GM18909 (cell line): Measurements from ENCODE around the gene MEF2B.

Source experiments
- ATAC-seq: cut with Tn5 transposase; IDR thresholded peaks from one replicate; pipeline ENCODE4 v1.9.1; 2021; ENCODE audit warnings: mild to moderate bottlenecking; ENCODE audit not compliant: unreplicated experiment, poor library complexity

The MEF2B gene

DNA sequence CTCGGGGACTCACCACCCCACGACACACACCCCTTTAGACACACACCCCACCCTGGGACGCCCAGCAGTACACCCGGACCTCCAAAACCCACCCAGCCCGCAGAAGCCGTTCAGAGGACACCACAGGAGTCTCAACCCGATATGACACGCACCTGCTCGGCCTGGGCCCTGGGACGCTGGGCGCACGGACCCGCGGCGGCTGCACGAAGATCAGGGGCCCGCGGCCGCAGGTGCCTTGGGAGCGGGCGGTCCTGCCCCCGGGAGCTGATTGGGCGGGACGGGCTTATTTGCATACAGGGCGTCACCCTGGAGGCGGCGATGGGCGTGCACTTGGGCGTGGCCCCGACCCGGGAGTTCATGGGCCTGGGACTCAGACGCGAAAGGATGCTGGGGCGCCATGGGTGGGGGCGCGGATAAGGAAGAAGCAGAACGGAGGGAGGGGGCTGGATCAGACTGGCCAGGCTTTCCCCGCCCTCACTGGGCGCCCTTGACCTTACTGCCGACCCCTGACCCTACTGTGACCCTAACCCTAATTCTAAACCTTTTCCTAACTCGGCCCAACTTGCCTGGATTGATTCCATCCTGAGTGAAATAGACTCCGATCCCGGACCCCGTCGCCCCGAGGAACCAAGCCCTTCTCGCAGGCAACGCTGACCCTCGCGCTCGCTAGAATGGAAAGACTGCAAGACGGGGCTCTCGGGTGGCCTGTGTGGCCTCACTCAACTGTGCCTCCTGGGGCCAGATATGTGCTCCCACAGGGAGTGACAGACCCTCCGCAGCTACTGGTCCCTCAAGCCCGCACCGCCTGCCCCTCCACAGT lies at the start of gene MEF2B:
Gene MEF2B (minus strand): TSS at position 211 of the 820 bp plus-strand sequence. CDS start 19,528 bp downstream, outside the sequence.
- ATAC-seq: peak; percentile 88

DNA sequence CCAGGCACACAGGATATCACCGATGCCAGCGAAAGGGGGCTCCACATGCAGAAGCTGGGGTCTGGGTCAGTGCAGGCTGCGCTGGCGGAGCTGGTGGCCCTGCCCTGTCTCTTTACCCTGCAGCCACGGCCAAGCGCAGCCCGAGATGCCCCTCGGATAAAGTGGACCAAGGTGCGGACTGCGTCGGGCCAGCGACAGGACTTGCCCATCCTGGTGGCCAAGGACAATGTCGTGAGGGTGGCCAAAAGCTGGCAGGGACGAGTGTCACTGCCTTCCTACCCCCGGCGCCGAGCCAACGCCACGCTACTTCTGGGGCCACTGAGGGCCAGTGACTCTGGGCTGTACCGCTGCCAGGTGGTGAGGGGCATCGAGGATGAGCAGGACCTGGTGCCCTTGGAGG lies 48.8 kb upstream of the MEF2B start:
- ATAC-seq: no peak

DNA sequence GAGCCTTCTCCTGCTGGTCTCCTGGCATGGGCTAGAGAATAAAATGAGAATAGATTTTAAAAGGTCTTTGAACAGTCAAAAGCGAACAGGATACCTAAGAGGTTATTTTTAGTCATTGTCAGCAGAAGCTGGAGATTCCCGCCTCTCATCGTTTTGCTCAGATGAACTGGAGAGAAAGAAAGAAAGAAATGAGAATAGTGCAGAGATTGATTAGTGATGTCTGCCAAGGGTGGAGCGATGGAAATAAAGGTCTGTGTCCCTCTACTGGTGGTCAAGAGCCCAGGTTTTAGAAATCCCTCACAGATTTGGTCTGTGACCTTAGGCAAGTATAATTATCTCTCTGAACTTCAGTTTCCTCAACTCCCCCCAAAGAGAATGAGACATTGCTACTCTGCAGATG lies 47.0 kb upstream of the MEF2B start:
- ATAC-seq: no peak

DNA sequence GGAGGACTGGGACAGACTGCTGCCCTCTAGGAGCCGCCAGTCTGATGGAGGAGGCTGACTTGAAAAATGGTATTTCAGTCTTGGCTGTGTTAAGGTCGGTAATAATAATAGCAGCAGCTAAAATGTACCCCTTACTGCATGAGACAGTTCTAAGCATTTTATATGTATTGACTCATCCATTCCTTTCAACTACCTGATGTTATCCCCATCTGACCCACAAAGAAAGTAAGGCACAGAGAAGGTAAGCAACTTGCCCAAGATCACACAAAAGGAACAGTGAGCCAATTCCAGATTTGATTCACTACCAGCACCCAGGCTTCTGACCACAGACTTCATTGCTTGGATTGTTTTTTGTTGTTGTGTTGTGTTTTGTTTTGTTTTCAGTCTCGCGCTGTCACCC lies 45.7 kb upstream of the MEF2B start:
- no peak for ATAC-seq

DNA sequence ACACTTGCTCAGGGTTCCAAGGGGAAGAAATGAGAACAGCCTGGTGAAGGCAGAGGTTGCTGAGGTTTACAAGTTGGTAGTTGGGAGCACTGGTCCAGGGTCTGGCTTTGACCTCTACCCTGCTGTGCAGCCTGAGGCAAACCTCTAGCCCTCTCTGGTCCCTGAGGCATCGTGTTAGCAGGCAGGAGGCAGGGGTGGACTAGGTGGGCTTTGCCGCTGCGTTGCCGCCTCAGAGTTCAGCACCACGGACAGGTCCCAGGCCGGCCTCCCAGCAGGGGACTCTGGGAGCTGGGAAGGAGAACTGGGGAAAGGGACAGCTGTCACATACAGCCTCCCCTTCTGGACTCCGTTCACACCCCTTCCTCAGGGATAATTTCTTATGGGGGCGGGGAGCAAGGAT lies 44.8 kb upstream of the MEF2B start:
- no peak for ATAC-seq

DNA sequence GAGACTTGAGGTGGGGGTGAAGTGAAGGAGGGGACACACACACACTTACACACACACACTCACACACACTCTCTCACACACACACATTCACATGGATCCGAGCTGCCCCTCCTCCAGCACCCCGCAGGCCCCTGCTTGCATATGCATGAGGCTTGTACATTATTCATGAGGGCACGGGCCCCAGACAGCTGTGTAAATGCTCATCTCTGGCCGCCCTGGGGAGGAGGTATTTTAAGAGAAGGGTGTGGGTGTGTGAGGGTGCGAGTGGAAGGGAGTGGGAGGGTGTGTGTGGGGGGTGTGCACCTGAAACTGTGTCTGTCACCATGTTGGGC lies 44.1 kb upstream of the MEF2B start:
- no peak for ATAC-seq

DNA sequence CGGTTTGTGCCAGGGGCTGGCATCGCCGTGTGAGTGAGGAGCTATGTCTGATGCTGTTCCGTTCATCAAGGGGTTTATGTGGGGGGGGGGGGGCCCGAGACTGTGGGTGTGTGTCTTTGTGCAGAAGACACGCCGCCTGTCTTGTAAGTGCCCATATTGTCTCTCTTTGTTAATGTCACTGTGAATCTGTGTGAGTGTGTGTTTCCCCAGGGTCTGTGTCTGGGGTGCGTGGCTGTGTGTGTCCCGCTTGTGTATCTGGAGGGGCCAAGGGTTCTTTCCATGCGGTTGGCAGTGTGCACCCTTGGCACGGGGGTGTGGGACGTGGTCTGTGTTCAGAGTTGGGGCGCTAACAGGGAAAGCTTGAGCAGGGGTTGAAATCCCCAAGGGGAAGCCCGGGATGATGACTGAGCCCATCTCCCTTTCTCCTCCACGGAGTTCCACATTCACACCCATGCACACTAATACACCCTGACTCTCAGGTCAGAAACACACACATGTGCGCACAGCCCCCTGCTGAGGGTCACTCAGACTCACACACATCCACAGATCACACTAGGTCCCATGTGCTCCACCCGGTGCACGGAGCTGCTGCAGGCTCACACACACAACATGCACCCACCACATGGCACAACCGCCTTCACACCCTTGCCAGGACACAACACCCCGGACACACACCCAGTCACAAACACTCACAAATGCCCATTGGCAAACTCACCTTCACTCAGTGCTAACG lies 43.5 kb upstream of the MEF2B start:
- ATAC-seq: no peak

DNA sequence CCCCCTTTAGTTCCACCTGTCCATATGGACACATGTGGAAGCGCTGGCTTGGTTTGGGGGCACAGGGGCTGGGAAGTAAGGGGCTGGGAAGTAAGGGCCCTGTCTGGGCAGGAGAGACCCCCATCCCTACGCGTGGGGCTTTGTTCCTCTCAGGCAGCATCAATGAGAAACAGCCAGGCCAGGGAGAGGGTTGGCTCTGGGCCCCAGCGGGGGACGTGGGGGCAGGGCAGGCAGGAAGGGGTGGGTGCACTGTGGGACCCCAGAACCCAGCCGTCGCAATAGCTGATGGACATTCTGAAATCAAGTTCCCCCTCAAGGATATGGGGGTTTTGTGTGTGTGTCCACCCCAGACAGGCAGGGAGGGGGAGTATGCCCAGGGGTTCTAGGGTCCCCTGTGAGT lies 42.9 kb upstream of the MEF2B start:
- ATAC-seq: no peak

DNA sequence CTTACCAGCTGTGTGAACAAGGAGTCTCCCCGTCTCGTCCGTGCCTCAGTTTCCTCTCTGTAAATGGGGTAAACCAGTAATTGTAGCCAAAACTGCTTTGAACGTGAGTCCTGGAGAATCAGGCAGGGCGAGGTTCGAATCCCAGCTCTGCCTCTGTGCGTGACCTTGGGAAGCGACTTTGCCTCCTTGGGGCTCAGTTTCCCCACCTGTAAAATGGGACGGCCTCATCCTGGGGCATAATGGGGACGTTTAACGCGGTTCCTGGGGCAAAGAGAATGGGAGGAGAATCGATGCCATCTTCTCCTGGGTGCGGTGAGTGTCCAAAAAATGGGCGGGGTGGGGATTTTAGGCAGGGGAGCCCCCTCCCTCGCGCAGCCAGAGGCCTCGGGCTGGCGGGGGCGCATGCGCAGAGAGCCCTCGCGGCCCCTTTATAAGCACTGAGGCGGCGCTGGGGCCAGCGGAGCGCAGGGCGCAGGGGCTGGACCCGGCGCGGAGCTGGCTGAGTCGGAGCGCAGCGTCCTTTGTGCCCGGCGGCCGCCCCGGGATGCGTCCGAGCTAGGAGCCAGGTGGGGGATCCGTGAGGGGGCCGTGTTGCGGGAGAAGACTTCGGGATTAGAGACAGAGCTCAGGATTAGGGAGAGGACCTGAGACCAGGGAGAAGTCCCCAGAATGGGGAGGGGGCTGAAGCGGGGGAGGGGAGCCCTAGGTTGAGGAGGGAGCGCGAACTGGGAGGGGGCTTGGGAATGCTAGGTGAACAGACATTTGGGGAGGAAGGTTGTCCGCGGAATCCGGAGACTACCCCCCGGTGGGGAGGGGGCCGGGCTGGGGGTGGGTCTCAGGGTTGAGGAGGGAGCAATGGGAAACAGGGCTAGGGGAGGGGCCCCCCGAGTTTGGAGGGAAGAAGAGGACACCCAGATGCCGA lies 41.7 kb upstream of the MEF2B start, which contains the start of gene NCAN:
Gene NCAN (plus strand): TSS at position 460 of the 922 bp plus-strand sequence. CDS start 4,996 bp downstream, outside the sequence.
- no peak for ATAC-seq

DNA sequence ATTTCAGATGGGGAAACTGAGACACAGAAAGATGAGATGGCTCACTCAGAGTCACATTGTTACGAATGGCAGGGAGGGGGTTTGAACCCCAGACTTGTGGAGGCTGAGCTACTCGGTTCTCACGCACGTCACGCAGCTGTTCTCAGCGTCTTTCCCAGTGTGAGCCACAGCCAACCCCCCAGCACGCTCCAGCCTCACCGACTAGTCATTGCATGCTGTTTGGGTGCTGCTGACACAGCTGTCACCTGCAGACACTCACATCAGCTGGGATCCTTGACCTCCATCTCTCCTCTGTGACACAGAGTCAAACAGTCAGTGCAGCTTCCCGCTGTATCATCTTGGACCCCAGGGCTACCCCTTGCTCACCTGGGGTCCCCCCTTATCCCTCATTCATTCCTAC lies 39.3 kb upstream of the MEF2B start:
- ATAC-seq: no peak

DNA sequence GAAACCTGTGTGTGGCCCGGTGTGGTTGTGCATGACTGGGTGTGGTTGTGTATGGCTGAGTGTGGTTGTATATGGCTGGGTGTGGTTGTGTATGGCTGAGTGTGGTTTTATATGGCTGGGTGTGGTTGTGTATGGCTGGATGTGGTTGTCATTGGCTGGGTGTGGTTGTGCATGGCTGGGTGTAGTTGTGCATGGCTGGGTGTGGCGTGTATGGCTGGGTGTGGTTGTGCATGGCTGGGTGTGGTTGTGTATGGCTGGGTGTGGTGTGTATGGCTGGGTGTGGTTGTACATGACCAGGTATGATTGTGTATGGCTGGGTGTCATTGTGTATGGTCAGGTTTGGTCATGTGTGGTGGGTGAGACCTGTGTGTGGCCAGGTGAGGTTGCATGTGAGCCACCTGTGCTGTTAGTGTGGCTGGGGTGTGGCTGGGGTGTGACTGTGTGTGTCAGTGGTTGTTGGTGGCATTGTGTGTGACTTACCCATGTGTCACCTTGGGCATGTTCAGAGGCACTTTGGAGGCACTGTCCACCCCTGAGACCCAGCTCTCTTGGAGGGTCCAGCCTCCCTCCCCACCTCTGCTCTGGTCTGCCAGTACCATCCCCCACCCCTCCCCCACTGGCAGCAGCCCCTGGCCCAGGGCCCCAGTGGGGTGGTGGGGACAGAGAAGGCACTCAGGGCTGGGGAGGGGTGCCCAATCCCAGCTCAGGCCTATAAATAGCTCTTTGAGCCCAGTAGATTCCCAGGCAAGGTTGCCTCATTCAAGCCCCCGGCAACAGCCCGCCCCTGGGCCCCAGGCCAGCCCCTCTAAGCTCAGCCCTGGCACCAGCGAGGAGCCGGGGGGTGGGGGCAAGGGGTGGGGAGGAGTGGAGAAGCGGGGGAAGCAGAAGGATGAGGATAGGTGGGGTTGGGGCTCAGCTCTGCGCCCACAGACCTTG lies 37.8 kb upstream of the MEF2B start:
- no peak for ATAC-seq

DNA sequence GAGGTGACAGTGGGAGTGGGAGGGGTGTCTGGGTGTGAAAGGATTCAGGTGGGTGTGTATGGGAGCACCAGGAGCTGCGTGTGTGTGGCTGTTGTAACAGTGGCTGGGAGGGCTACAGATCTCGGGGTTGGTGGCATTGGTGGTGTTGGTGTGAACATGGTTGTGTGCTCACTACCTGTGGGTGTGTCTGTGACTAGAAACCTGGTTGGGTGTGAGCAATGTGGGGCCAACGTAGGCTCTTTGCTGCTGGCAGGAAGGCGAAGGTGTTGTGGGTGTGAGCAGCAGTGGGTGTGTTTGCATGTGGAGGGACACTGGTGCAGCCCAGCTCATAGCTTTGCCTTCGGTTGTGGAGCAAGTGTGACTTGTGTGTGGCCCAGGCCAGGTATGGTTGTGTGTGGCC lies 36.9 kb upstream of the MEF2B start:
- ATAC-seq: no peak

DNA sequence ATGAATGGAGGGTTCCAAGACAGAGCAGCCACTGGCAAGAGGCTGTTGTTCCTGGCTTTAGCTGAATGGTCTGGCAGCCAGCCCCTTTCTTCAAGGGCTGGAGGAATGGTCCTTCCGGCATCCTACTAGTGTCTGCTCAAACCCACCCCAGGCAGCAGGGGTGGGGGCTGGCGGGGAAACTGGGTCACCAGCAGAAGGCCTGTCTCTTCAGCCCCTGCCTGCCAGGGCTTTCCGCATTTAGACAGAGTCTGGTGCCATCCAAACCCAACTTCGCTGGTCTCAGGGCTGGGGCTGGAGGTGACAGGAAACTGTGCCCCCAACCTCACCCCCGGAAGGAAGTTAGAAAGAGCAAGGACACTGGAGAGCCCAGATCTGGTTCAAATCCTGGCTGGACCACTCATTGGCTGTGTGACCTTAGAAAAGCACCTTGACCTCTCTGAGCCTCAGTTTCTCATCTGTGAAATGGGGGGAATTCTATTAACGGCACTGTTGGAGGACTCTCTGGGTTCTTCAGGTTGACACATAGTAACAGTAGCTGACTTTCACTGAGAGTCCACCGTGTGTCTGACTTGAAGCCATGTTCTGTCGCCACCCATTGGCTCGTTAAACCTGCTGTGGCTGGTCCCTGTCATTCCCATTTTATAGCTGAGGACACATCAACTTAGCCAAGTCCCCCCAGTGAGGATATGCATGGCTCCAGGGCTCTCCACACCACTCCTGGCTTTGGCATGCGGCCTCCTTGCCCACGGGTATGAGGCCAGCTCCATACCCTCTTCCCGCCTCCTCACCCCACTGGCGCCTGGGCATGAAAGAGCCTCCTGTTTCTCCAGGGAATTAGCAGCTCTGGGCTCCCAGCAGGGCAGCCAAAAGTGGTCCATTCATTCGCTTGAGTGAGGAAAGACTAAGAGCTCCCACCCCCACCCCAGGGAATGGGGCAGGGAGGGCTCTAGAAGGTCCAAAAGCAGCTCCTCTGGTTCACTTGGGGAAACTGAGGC lies 35.6 kb upstream of the MEF2B start:
- no peak for ATAC-seq

DNA sequence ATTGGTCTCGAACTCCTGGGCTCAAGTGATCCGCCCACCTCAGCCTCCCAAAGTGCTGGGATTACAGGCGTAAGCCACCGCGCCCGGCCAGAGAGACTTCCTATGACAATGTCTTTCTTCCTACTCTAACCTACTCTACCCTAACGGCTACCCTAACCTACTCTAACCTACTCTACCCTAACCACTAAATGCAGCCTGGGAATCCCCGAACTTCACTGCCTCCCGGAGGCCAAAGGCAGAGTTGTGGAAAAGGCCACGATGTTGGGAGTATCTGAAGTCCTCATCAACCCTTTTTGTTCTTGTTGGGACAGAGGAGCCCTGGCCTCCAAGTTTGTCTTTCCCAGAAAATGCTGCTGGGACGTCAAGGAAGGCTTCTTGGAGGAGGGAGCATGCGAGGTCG lies 34.1 kb upstream of the MEF2B start:
- no peak for ATAC-seq

DNA sequence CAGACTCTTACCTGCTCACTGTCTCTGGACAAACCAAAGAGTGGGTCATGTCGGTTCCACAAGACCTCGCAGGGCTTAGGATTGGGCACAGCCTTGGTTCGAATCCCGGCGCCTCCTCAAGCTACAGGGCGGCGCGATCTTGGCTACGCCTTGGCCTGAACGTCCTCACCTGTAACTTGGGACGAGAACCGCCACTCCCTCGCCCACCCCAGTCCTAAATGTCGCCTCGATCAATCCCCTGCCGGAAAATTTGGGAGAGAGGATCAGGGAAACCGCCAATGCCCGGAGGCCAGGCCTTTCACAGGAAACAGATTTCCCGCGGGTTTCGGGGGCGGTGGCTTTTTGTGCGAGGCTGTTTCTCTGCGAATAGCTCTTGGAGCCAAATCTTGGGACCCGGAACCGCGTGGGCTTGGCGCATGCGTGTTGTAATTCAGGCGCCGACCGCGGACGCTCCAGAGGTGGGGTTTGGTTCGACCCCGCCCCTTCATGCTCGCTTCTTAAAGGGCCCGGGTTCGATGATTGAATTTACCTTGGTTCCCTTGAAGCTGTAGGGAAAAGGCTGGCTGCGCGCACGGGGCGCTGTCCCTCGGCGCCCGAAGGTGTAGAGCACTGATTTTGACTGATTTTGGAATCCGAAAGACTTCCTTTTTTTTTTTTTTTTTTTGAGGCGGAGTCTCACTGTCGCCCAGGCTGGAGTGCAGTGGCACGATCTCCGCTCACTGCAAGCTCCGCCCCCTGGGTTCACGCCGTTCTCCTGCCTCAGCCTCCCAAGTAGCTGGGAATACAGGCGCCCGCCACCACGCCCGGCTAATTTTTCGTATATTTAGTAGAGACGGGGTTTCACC lies 33.2 kb upstream of the MEF2B start, which contains the start of gene NR2C2AP:
Gene NR2C2AP (minus strand): TSS at position 403 of the 845 bp plus-strand sequence. CDS start 354 bp downstream, at position 49.
- ATAC-seq: peak; percentile 76

DNA sequence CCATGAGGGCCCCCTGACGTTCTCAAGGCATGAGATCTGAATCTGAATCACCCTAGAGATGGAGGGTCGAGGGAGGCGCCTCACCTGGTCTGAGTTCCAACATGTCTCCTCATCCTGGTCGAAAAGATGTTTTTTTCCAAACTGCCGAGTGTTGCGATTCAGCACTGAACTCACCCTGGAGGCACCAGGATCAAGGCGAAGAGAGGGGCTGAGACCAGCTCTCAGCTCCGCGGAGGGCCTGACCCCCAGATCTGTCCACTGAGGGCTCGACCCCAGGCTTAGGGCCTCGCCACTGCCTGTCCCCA lies 32.6 kb upstream of the MEF2B start:
- no peak for ATAC-seq
